Endodermal cell (in vitro differentiated cells): ENCODE data around the gene RGS7BP. TPM values are rescaled to one million over a fixed set of nuclear protein-coding genes. Genes with fewer than 3 reads are reported as not detected.

Experiments used
- DNase-seq: peaks from one replicate; pipeline ENCODE4 v3.0.0-alpha.2; 2017
- H3K27ac ChIP-seq: 2 replicates; pipeline ENCODE4 v1.5.1; 2013; ENCODE audit warnings: mild to moderate bottlenecking, low read depth, low read length, moderate library complexity
- H3K27me3 ChIP-seq: 2 replicates; pipeline ENCODE4 v1.6.1; 2013; ENCODE audit warnings: mild to moderate bottlenecking, low read length, moderate library complexity; ENCODE audit not compliant: insufficient read depth, control insufficient read depth, poor library complexity, severe bottlenecking
- H3K36me3 ChIP-seq: 2 replicates; pipeline ENCODE4 v1.7.0; 2013; ENCODE audit warnings: mild to moderate bottlenecking, low read length, moderate library complexity; ENCODE audit not compliant: control insufficient read depth, insufficient read depth
- H3K4me1 ChIP-seq: one replicate; pipeline ENCODE4 v1.7.0; 2013; ENCODE audit warnings: low read length; ENCODE audit not compliant: control insufficient read depth, insufficient read depth
- H3K4me3 ChIP-seq: 2 replicates; pipeline ENCODE4 v1.5.1; 2013; ENCODE audit warnings: mild to moderate bottlenecking, low read length, moderate library complexity
- H3K9ac ChIP-seq: 2 replicates; pipeline ENCODE4 v1.6.1; 2013; ENCODE audit warnings: mild to moderate bottlenecking, low read length, moderate library complexity; ENCODE audit not compliant: poor library complexity, severe bottlenecking; ENCODE audit errors: extremely low read depth
- H3K9me3 ChIP-seq: 2 replicates; pipeline ENCODE4 v1.6.1; 2013; ENCODE audit warnings: mild to moderate bottlenecking, low read length, moderate library complexity; ENCODE audit not compliant: control insufficient read depth
- H3K27ac Mint-ChIP-seq: 2 replicates; pipeline ENCODE4 v1.8.0; 2020; ENCODE audit warnings: mixed read lengths
- H3K27me3 Mint-ChIP-seq: 2 replicates; pipeline ENCODE4 v1.8.0; 2021; ENCODE audit warnings: mild to moderate bottlenecking, mixed read lengths; ENCODE audit not compliant: insufficient read depth
- H3K36me3 Mint-ChIP-seq: 2 replicates; pipeline ENCODE4 v1.8.0; 2020; ENCODE audit warnings: low read depth, mixed read lengths
- H3K4me1 Mint-ChIP-seq: 2 replicates; pipeline ENCODE4 v1.8.0; 2020; ENCODE audit warnings: mixed read lengths
- H3K4me3 Mint-ChIP-seq: 2 replicates; pipeline ENCODE4 v1.8.0; 2020; ENCODE audit warnings: mild to moderate bottlenecking, moderate library complexity, mixed read lengths
- H3K9me3 Mint-ChIP-seq: 2 replicates; pipeline ENCODE4 v1.8.0; 2020; ENCODE audit warnings: mild to moderate bottlenecking, mixed read lengths
- CTCF ChIP-seq: fragments of 200-600 bp; sonication (generic); conservative IDR thresholded peaks from 2 replicates; pipeline ENCODE4 v1.5.0; 2021; ENCODE audit warnings: antibody characterized with exemption, mild to moderate bottlenecking
- WGBS, 2 experiments: methylation state at CpG; one replicate each; pipeline versions ENCODE4 v1.1.5 to v1.1.7; 2013; ENCODE audit warnings: missing lambda C conversion rate in 2 of 2, mixed read lengths in 1 of 2; ENCODE audit not compliant: insufficient coverage in 1 of 2, insufficient read length in 1 of 2; 5-methylcytosine and 5-hydroxymethylcytosine counted together
- total RNA-seq, 2 donors: library from RNA; stranded (reverse); fragmentation: NEBNext Ultra II Directional in 1 of 2; extraction: Animal tissue kit (Norgen Biotek cat#: 25700) in 1 of 2; gene quantifications; 2 replicates in 1 of 2; 3 replicates in 1 of 2; pipeline ENCODE4 v1.2.1, GENCODE V29; 2021

Gene RGS7BP
- total RNA-seq, 2 donors from 2014 or later, result 1.5 to 2.3 TPM

DNA sequence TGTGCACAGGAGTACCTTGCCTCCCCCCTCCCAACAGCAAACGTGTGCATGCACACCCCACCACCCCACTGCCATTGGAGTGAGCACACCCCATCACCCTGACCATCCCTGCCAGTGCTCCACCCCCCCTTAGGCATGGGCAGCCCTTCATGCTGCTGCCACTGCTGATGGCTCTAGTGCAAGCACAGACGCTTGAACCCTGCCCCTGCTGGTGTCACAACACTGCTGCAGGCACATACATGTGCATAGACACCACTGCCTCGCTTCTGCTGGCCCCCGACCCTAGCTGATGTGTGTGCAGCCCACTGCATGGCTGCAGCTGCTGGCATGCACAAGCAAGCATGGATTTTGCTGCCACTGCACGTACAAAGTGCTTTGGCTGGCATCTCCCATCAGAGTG is 16.0 kb upstream of the RGS7BP start:
- no peaks in the 10 kb centered on the region for H3K36me3 Mint-ChIP-seq
- peaks cover 4% of the 10 kb centered on the region for H3K27me3 Mint-ChIP-seq
- Histone ChIP-seq H3K9me3 (no peaks in the 10 kb centered on the region), H3K9ac (no peak overlapping the region), H3K36me3 (no peaks in the 10 kb centered on the region), H3K4me3 (no peak overlapping the region), H3K4me1 (no peaks in the 10 kb centered on the region), H3K27ac (no peak overlapping the region), H3K27me3 (no peaks in the 10 kb centered on the region)
- no peak overlapping the region for H3K27ac Mint-ChIP-seq
- WGBS, 2 experiments, result 69% methylated on average over 3 to 5 of the region's 5 CpGs
- DNase-seq, result no peak
- no peak for TF ChIP-seq CTCF
- peaks cover 5% of the 10 kb centered on the region for H3K9me3 Mint-ChIP-seq
- H3K4me3 Mint-ChIP-seq, result no peak overlapping the region
- no peaks in the 10 kb centered on the region for H3K4me1 Mint-ChIP-seq

GRCh38 chr5:64497386-64497785 is 8.4 kb upstream of the RGS7BP start:
- peaks cover 12% of the 10 kb centered on the region for H3K27me3 Mint-ChIP-seq
- WGBS, 2 experiments, result 35% methylated on average over 2 of the region's 2 CpGs
- no peak for DNase-seq
- Histone ChIP-seq H3K27ac (no peak overlapping the region), H3K4me1 (peaks cover 3% of the 10 kb centered on the region), H3K9me3 (no peaks in the 10 kb centered on the region), H3K27me3 (no peaks in the 10 kb centered on the region), H3K9ac (no peak overlapping the region), H3K36me3 (no peaks in the 10 kb centered on the region), H3K4me3 (no peak overlapping the region)
- no peak for TF ChIP-seq CTCF
- no peaks in the 10 kb centered on the region for H3K9me3 Mint-ChIP-seq
- H3K36me3 Mint-ChIP-seq, result no peaks in the 10 kb centered on the region
- no peak overlapping the region for H3K27ac Mint-ChIP-seq
- H3K4me1 Mint-ChIP-seq, result peaks cover 11% of the 10 kb centered on the region
- H3K4me3 Mint-ChIP-seq, result no peak overlapping the region

- 0 to 36% methylated on average over 1 to 5 of the region's 5 CpGs for WGBS, 2 experiments
- no peaks in the 10 kb centered on the region for H3K9me3 ChIP-seq
- peaks cover 3% of the 10 kb centered on the region for H3K4me1 ChIP-seq
- peak overlapping the region; percentile 3 for H3K27ac ChIP-seq
- no peaks in the 10 kb centered on the region for H3K9me3 Mint-ChIP-seq
- H3K27ac Mint-ChIP-seq, result no peak overlapping the region
- H3K36me3 ChIP-seq, result no peaks in the 10 kb centered on the region
- no peak overlapping the region for H3K9ac ChIP-seq
- H3K27me3 ChIP-seq, result peaks cover 36% of the 10 kb centered on the region
- peak; percentile 55 for DNase-seq
- peaks cover 15% of the 10 kb centered on the region for H3K4me1 Mint-ChIP-seq
- no peak overlapping the region for H3K4me3 ChIP-seq
- H3K4me3 Mint-ChIP-seq, result no peak overlapping the region
- H3K27me3 Mint-ChIP-seq, result peaks cover 42% of the 10 kb centered on the region
- TF ChIP-seq CTCF, result no peak
- no peaks in the 10 kb centered on the region for H3K36me3 Mint-ChIP-seq
These were observed 3.6 kb upstream of the RGS7BP start for GRCh38 chr5:64502196-64502595.
